ENCODE results near the gene KIF26A.

- TF ChIP-seq POLR2A (IDR thresholded peaks at IDR 0.05) (no peak), CTCF (IDR thresholded peaks at IDR 0.05) (no peak), POLR2AphosphoS5 (IDR thresholded peaks at IDR 0.05) (no peak)
Observed at GRCh38 chr14:104143521-104144452, 5.4 kb downstream of the KIF26A start.

Data from stomach (tissue), 4 donors.